SKM-1 treated with dmso at 0.1 percent for 144 hours (cell line): ENCODE data around the gene CASZ1.

ENCODE experiments used
- DNase-seq: peaks from one replicate; lab custom pipeline; 2025; ENCODE audit not compliant: unreplicated experiment; lab: John Stamatoyannopoulos, UW

The CASZ1 gene

DNA sequence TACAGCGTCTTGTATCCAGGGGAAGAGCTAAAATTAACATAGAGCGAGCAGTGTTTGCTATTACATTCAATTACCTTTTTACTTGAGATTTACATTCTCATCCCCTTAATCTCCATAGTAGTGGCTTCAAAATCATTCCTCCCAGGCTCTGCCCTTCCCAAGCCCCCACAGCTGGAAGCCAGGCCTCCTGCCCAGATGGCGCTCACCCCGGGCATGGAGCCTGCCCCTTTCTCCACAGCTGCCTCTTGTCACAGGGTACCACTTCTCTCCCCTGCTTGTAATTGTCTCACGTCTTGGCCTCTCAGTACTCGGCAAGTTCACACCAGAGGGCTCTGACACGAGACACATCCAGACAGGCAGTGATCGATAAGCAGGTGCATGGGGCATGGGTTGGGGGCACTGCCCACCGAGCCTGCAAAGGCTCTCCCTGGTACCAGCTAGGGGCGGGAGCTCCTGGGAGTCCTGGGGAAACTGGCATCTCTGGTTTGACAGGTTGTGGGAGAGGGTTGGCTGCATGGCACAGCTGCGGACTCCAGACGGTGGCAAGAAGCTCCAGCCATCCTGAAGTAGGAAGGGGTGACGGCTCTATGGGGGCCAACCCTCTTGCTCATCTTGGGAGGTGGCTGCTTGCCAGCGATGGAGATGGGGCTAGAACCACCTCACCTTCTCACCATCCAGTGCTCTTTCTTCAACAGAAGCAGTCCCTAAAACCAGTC is 20.1 kb downstream of the CASZ1 start:
- no peak for DNase-seq

DNA sequence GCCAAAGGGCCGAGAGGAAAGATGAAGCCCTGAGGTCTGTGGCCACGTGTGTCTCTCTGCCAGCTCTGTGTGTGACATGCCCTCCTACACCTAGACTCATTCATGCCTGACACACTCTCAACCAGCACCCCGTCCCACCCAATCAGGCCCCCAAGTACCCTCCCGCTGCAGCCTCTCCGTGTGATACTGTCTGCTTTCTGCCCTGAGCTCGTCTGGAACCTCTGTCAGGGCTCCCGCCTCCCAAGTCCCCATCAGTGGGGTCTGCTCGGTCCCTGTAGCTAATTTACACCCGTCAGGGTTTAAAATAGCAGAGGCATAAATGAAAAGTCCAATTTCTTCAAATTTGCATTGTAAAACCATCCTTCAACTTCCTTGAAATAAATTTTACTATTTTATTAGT is 20.7 kb downstream of the CASZ1 start:
- DNase-seq: no peak

- DNase-seq: no peak
Measured at GRCh38 chr1:10774615-10775310, 21.7 kb downstream of the CASZ1 start.

DNA sequence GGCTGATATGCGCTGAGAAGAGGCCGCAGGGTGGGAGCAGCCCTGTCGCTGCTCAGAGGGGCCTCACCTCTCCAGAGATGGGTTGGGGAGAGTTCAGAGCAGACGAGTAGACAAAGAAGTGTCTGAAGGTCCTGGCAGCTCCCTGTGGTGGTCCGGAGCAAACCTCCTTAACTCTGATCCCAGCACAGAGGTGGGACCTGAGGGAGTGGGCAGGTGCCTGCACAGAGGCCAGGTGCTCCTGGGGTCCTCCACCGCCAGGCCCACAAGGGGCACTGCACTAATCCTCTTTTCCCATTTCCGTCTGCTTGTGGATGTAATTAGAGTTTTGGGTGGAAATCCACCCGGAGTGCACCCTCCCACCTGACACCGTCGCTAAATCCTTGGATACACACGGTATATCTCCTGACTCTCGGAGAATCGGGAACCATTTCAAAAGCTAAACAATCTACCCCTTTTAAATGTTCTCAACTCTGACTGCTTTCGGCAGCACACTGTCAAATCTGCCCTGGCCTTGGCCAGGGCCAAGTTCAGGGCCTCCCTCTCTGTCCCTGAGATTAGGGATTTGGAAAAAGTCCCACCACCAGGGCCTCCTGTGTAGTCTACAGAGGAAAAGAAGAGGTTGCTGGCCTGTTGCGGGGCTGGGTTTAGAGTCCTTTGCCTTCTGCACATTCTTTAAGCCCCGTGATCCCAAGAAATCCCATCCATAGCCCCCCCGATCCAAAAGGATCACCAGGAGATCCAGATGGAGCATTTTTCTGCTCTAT is 22.4 kb downstream of the CASZ1 start:
- no peak for DNase-seq

GRCh38 chr1:10773376-10773775 is 23.1 kb downstream of the CASZ1 start:
- no peak for DNase-seq

GRCh38 chr1:10772711-10773110 is 23.7 kb downstream of the CASZ1 start:
- no peak for DNase-seq

DNA sequence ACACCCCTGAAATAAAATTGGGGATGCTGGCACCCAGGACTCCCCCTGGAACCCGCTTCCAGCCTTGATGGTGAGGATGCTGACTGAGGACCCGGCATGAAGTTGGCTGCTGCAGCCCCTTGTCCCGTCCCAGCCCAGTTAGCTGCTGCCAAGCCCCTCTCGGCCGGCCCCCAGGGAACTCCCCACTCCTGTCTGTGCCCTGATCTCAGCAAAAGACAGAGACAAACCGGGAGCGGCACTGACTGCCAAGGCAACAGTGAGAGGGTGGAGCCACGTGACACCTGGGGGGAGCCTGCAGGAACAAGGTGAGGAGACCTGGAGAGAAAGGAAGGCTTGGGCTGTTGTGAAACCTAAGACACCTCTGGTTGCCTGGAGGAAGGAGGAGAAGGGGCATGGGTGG is 24.7 kb downstream of the CASZ1 start:
- DNase-seq: no peak

- DNase-seq: no peak
Measured at GRCh38 chr1:10768552-10768951, 27.9 kb downstream of the CASZ1 start.

GRCh38 chr1:10767282-10767681 is 29.2 kb downstream of the CASZ1 start:
- no peak for DNase-seq

DNA sequence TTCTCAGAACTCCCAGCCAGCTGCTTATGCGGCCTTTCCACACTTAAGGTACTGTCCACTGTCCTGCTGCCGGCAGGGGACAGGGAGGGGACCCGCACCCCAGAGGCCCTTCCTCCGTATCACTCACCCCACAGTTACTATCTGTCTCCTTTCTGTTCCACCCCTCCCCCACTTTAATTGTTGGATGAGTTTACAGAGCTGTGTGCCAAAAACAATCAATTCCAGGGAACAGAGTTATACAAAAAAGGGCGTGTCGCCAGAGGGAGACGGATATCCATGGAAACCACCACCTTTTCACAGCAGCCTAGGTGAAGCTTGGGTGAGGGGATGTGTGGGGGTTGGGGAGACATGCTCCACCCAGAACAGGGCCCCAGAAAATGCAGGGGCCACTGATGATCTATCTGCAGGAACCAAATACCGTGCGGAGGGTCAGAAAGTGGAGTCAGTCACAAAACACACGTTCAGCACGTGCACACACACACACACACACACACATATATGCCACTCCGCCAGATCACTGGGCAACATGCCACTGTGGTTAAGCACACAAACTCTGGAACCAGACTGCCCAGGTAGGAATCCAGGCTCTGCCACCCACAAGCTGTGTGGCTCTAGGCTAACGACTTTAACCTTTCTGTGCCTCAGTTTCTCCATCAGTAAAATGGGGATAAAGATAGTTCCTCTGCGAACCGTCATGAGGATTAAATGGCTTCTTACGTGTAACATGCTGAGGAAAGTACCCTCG is 30.5 kb downstream of the CASZ1 start:
- no peak for DNase-seq

DNA sequence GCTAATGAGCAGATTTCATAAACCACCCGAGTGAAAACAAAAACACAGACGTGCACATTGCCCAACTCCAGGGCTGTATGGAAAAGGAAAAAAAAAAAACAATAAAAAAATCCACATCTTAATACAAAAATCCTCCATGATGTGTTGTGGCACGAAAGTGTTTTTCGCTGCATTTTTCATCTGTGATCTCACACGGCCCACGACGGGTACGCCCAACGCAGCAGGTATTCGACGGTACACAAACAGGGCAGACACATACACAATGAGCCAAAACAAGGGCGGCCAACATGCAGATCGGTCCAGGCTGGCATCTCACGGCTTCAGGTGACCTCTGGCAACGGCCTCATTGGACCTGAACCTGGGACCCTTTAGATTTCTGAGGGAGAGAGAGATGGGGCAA is 31.1 kb downstream of the CASZ1 start:
- DNase-seq: no peak

DNA sequence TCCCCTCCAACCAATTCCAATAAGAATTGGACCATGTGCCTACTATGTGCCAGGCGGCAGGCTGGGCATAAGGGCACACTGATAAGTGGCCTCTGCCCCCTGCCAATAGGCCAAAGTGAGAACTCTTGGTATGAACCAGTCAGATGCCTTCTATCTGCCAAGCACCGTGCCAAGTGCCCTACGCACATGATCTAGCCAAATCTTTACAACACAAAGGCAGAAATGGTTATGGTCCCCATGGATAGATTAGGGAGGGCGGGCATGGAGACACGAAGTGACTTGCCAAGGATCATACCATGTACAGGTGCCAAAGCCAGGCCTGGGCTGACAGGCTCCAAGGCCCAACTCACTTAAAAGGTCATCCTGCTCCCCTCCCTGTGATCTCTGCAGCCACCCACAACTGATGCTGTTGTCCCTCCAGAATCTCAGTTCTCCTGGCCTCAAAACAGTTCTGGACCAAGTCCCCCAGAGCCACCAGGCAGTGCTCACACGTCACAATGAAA is 32.1 kb downstream of the CASZ1 start:
- DNase-seq: no peak

GRCh38 chr1:10762875-10763274 is 33.6 kb downstream of the CASZ1 start:
- no peak for DNase-seq

DNA sequence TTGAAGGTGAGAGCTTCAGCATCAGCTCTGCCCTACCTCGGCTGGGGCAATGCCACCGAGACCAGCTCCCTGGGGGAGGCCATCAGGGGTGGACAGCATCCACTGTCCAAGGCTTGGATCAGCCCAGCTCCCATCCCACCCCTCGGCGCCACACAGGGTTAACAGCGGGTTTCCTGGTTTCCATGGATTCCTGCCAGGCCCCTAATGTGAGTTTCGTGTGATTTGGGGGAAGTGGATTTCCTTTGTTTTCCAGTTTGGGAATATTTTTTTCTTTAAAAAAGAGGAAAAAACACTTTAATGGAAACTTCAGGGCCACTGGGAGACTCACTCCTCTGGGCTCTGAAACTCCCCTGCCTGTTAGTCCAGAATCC is 34.3 kb downstream of the CASZ1 start:
- DNase-seq: no peak

DNA sequence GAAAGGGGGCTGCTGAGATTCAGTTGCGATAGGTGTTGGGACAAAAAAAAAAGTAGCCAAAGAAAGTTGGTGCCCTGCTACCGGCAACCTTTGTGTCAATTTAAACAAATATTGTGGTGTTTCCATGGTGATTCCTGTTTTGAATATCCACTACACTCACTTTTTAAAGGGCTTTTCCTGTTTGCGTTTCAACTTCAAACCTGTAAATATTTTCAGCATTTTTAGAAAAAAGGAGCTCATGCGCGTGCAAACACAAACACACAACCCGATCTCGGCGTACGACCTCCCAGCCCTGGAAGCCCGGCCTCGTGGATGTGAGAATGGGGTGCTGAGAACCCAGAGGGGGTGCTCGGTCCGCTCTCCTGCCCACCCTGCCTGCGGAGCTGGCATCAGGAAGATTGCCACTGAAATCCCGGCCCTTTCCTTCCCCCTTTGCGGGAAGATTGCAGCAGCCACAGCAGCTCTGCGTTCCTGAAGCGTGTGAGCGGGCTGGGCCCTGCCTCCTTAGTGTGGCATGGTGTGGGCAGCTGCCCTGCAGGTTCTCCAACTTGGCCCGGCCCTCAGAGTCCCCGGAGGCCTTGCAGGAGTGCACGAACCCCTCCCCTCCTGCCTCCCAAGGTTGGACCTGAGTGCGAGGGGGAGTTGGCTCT is 34.8 kb downstream of the CASZ1 start:
- DNase-seq: no peak

GRCh38 chr1:10760566-10761502 is 35.6 kb downstream of the CASZ1 start:
- no peak for DNase-seq

DNA sequence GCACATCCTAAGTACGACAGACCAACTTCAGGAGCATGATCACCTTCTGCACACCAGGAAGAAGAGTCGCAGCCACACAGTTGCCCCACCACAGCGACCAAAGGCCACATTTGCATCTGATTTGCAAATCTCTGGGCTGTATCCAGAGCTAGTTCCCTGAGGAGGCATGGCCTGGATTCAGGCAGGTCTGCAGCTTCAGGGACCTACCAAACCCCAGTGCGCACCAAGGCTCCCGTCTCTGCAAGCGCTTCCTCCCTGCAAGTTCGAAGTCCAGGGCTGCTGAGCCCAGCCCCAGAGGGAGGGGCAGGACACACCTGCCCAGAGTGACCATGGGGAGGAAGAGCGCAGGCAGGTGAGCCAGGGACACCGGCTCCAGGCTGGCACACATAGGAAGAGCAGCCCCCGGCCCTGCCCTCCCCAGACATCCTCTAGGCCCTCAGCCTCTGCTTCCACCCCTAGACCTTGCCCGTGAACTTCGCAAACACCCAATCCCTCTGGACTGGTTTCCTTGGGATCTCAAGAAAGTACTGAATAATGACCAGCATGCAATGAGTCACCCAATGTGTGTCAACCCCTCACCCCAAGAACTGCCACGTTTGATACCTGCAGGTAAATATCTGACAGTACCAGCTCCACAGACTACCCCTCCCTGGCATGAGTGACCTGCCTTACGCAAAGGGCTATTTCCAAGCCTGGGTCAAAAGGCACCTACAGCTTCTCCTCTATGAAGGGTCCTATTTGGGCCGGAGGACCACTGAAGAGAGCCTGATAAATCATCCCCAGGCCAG is 36.8 kb downstream of the CASZ1 start:
- no peak for DNase-seq

GRCh38 chr1:10756842-10757241 is 39.6 kb downstream of the CASZ1 start:
- no peak for DNase-seq

DNA sequence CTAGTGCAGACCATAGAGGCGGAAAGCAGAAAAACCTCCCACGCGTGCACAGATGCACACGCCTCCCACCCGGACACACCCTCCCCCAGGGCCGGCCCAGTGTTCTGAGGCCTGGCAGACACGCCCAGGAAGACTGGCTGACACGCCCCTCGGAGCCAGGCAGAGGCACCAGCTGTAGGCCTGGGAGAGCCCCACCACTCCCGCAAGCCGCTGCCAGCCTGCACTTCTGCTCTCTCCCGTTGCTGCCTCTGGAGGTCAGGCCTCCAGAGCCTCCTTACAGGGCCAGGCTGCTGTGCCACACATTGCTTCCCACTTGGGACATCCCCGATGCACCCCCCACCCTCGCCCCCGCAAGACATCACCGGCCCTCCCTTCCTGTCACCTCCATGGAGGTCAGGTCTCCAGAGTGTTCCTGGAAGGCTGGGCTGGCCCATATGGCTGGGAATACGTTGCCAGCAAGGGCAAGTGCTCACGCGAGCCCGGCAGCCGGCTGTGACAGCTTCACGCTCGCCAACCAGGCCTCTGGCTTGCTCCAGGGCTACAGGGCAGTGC is 40.4 kb downstream of the CASZ1 start:
- DNase-seq: no peak
